NT2/D1 (cell line): ENCODE data around the gene DPEP1.

Experiments
- SUZ12 ChIP-seq: IDR thresholded peaks from 2 replicates; pipeline ENCODE4 v1.6.1; 2011; ENCODE audit not compliant: insufficient read length, insufficient read depth; ENCODE audit errors: extremely low read depth
- YY1 ChIP-seq: IDR thresholded peaks from 2 replicates; pipeline ENCODE4 v1.6.1; 2011; ENCODE audit not compliant: insufficient read length, insufficient read depth
- ZNF274 ChIP-seq: IDR thresholded peaks from 2 replicates; pipeline ENCODE4 v1.6.1; 2011; ENCODE audit warnings: mild to moderate bottlenecking, low read depth, low read length

DNA sequence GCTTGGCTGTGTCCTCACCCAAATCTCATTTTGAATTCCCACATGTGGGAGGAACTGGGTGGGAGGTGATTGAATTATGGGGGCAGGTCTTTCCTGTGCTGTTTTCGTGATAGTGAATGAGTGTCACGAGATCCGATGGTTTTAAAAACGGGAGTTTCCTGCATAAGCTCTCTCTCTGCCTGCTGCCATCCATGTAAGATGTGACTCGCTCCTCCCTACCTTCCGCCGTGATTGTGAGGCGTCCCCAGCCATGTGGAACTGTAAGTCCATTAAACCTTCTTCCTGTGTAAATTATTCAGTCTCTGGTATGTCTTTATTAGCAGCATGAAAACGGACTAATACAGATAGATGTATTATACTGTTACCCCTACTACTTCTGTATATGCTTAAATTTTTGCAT is 47.8 kb downstream of the DPEP1 start:
- no peak for TF ChIP-seq ZNF274
- TF ChIP-seq SUZ12: no peak
- TF ChIP-seq YY1: no peak
